Panc1 (cell line): Measurements from ENCODE around the gene LGR5.

ENCODE experiments used
- POLR2AphosphoS5 ChIP-seq: IDR thresholded peaks from 2 replicates; pipeline ENCODE4 v1.6.1; 2012; ENCODE audit warnings: mild to moderate bottlenecking, low read depth, low read length, moderate library complexity
- TCF7L2 ChIP-seq: IDR thresholded peaks from 2 replicates; pipeline ENCODE4 v1.6.1; 2011; ENCODE audit warnings: mild to moderate bottlenecking, low read depth, low read length, inconsistent platforms
- TF ChIP-seq, protein P1 (sequence below): fragments of 450-650 bp; IDR thresholded peaks from 2 replicates; pipeline ENCODE4 v1.5.1; 2017; ENCODE audit warnings: mild to moderate bottlenecking
- TF ChIP-seq, protein P2 (sequence below), 2 experiments: IDR thresholded peaks; 2 replicates each; pipeline ENCODE4 v1.6.1; 2011 to 2012; ENCODE audit warnings: low read depth in 2 of 2, control low read depth in 1 of 2, low read length in 1 of 2, mild to moderate bottlenecking in 1 of 2, moderate library complexity in 1 of 2; ENCODE audit not compliant: insufficient read depth in 1 of 2

DNA sequence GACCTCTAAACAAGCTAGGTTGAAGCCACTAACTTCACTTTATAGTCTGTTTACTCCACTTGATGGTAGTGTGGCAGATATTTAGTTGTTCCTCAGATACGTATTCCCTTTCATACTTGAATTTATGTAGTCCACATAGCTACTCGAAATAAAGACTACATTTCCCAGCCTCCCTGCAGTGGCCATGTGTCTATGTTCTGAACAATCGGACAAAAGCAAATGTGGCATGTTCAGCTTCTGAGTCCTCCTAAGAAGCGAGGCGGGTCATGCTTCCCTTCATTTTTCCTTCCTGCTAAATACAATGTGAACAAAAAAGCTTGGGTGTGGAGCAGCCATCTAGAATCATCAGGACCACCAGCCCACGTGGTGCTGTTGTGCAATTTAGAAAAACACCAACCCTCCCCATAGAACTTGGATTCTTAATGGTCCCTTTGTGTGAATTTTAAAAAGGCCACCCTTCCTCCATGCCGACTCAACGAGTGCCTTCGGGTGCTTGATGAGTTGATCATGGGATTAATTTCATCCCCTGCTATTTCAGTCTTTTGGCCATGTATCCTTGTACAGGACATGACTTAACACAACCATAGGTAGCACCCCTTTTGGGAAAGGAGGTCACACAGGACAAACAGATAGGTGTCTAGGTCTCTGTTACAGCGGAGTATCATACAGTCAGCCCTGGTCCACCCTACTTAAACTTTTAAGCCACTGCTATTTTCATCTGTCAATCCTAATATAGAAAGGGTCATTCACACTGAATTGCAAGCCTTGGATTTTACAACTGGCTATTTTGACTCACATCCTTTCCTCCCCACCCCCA, 163.4 kb downstream of the LGR5 start:
- TF ChIP-seq, protein P1, sequence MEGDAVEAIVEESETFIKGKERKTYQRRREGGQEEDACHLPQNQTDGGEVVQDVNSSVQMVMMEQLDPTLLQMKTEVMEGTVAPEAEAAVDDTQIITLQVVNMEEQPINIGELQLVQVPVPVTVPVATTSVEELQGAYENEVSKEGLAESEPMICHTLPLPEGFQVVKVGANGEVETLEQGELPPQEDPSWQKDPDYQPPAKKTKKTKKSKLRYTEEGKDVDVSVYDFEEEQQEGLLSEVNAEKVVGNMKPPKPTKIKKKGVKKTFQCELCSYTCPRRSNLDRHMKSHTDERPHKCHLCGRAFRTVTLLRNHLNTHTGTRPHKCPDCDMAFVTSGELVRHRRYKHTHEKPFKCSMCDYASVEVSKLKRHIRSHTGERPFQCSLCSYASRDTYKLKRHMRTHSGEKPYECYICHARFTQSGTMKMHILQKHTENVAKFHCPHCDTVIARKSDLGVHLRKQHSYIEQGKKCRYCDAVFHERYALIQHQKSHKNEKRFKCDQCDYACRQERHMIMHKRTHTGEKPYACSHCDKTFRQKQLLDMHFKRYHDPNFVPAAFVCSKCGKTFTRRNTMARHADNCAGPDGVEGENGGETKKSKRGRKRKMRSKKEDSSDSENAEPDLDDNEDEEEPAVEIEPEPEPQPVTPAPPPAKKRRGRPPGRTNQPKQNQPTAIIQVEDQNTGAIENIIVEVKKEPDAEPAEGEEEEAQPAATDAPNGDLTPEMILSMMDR, result no peak
- TF ChIP-seq POLR2AphosphoS5 (peak; percentile 27; the same call in 1 of the 2 replicates), TCF7L2 (no peak)
- TF ChIP-seq, protein P2, sequence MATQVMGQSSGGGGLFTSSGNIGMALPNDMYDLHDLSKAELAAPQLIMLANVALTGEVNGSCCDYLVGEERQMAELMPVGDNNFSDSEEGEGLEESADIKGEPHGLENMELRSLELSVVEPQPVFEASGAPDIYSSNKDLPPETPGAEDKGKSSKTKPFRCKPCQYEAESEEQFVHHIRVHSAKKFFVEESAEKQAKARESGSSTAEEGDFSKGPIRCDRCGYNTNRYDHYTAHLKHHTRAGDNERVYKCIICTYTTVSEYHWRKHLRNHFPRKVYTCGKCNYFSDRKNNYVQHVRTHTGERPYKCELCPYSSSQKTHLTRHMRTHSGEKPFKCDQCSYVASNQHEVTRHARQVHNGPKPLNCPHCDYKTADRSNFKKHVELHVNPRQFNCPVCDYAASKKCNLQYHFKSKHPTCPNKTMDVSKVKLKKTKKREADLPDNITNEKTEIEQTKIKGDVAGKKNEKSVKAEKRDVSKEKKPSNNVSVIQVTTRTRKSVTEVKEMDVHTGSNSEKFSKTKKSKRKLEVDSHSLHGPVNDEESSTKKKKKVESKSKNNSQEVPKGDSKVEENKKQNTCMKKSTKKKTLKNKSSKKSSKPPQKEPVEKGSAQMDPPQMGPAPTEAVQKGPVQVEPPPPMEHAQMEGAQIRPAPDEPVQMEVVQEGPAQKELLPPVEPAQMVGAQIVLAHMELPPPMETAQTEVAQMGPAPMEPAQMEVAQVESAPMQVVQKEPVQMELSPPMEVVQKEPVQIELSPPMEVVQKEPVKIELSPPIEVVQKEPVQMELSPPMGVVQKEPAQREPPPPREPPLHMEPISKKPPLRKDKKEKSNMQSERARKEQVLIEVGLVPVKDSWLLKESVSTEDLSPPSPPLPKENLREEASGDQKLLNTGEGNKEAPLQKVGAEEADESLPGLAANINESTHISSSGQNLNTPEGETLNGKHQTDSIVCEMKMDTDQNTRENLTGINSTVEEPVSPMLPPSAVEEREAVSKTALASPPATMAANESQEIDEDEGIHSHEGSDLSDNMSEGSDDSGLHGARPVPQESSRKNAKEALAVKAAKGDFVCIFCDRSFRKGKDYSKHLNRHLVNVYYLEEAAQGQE (IDR thresholded peaks at IDR 0.05; ENCODE audit: insufficient read depth in 1 of 2, low read depth in 2 of 2, low read length in 1 of 2), result no peak
